DMS79 (cell line): Measurements from ENCODE around the gene MS4A10.
"Not testable (repeated sequence)": the region's sequence is repeated elsewhere in the genome, so short reads cannot be mapped to it uniquely, and the experiment has no call there.

Source experiments
- DNase-seq: peaks from one replicate; lab custom pipeline; 2025; lab: John Stamatoyannopoulos, UW

Gene MS4A10

GRCh38 chr11:60785136-60785535 lies at the start of gene MS4A10:
MS4A10 (plus strand) TSS chr11:60785333; CDS start chr11:60790336, 5,003 bp downstream.
- no peak for DNase-seq

DNA sequence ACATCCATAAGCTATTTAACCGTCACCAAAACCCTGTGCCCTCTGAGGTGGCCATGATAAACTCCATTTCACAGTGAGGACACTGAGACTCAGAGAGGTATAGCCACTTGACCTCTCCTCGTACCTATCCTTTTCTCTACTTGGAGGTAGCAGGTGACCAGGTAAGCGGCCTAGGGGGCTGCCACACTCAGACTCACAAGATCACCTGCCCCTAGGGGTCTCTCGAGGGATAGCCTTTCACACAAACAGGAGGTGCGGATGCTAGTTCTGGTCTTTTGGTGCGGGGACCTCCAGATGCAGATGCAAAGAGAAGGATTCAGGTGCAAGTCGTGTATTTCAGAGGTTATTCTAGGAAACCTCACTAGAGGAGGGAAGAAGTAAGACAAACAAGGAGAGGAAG lies 46.0 kb upstream of the MS4A10 start:
- DNase-seq: no peak

DNA sequence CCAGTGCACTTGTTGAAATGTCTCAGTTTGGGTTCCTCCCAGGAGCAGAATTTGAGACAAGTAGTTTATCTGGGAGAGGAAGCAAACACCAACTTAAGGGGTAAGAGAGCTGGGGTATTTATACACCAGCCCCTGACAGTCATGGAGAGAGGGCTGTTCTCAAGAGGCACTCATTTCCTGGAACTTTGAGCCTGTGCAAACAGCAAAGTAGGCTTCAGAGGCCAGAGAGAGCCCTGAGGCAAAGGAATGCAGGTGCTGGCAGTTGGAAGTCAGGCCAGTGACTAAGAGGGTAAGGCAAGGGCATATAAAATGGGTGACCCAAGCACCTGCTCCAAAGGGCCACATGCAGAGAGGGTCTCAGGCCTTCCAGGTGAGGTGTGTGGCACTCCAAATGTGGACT lies 44.6 kb upstream of the MS4A10 start:
- DNase-seq: no peak

GRCh38 chr11:60741421-60741820 lies 43.7 kb upstream of the MS4A10 start:
- no peak for DNase-seq

GRCh38 chr11:60743058-60743457 lies 42.1 kb upstream of the MS4A10 start:
- DNase-seq: no peak

DNA sequence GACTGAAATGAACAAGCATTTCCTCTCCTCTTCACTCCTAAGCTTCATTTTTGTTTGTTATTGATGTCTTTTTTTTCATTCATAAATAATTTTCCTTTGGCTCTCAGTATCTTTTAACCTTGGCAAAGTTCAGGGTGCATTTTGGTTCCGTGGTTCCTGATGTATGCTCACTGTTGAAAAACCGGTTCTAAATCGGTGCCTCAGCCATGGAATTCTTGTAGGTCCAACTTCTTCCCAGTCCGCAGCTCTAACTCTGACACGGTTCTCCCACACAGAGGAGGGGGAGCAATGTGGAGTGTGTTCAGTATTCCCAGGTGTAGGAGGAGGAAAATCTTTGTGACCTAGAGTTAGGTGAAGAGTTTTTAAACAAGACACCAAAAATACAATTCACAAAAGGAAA lies 41.0 kb upstream of the MS4A10 start:
- DNase-seq: no peak

- no peak for DNase-seq
These were observed 37.7 kb upstream of the MS4A10 start for GRCh38 chr11:60747359-60747873.

- DNase-seq: no peak
These were observed 36.9 kb upstream of the MS4A10 start for GRCh38 chr11:60748225-60748624.

DNA sequence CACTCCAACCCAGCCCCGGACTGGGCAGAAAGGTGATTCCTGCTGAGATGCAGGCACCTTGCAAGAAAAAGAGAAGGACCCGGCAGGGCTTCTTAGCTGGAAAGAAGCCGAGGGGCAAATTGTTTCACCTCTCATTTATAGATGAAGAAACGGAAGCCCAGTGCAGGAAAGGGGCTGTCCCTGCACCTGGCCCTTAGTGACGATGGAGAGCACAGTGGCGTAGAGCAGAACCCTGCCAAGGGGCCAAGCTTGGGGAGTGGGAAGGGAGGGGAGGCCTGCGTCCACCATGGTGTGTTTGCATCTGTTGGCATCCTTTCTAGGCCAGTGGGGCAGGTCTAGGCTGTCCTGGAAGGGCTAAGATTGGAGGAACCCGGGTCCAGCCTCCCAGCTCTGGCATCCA lies 36.3 kb upstream of the MS4A10 start:
- DNase-seq: no peak

- DNase-seq: no peak
These were observed 34.2 kb upstream of the MS4A10 start for GRCh38 chr11:60750911-60751310.

GRCh38 chr11:60753309-60753708 lies 31.8 kb upstream of the MS4A10 start:
- DNase-seq: no peak

GRCh38 chr11:60754887-60755286 lies 30.2 kb upstream of the MS4A10 start:
- DNase-seq: no peak

DNA sequence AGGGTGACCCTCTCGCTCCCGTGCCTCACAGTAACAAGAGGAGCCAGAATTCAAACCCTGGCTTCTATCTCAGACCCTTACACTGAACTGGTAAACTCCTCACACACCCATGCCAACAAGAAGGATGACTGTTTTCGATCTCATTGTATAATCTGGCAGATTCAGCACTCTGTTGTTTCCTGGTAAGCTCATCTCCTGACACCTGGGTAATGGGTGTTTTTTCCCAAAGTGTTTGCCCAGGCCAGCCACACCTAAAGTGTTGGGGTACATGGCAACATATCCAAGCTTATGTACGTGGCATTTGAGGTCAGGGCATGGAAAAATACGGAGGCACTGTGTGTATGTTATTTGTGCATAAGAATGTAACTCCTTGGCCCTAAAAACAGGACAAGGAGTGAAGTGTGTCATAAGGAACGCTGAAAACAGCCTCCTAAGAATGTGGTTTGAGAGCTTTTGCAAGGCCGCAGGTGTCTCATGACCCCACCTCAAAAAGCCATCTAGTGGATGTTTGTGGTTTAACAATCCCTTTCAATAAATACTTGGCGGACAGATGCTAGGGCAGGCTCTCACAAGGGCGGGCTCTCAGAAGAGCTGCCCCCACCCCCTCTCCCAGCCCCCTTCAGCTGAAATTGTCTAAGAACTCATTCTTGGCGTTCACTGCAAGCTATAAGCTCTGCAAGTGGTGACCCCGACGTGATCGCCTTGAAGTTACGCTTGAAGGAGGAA lies 28.7 kb upstream of the MS4A10 start, which contains the start of gene MS4A15:
TSS of gene MS4A15 (plus strand) at position 561 of the 726 bp plus-strand sequence. CDS start 6,867 bp downstream, outside the sequence.
- DNase-seq: no peak

DNA sequence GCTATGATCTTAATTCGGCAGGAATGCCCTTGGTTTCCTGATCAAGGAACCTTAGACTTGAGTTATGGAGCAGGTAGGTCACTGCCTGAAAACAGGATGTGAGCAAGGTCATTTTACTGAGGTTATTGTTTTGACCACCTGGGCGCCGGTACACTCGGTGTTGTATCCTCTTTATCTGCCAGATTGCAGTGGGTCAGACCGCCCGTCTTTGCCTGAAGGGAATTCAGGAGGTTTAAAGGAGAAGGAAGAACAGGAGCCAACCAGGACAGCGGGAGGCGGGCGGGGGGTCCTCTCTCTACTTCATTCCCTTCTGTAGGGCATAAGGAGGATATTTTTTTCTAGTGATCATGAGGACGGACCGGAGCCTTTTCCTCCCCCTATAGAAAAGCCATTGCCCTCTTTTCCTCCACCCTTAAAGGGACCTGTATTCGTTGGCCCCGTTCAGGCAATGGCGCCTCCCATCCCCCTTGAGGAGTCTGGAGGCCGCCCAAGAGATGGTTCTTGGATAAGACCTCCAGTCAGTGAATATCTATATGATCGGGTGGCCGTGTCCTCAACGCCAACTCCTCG lies 27.8 kb upstream of the MS4A10 start:
- no peak for DNase-seq

- not testable (repeated sequence) for DNase-seq
These were observed 26.5 kb upstream of the MS4A10 start for GRCh38 chr11:60758671-60759070.

DNA sequence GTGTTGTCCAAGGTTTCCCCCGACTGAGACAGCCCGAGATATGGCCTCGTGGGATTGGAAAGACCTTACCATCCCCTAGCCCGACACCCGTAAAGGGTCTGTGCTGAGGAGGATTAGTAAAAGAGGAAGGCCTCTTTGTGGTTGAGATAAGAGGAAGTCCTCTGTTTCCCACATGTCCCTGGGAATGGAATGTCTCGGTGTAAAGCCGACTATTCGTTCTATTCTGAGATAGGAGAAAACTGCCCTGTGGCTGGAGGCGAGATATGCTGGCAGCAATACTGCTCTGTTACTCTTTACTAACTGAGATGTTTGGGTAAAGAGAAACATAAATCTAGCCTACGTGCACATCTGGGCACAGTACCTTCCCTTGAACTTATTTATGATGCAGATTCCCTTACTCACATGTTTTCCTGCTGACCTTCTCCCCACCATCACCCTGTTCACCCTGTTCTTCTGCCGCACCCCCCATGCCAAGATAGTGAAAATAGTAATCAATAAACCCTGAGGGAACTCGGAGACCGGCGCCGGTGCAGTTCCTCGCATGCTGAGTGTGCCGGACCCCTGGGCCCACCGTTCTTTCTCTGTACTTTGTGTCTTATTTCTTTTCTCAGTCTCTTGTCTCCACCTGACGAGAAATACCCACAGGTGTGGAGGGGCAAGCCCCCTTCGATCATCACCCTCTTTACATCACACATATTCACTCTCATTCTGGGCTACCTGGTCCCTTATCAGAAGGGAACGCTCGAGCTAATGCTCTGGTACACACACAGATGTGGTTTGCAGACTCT lies 25.5 kb upstream of the MS4A10 start:
- DNase-seq: not testable (repeated sequence)

GRCh38 chr11:60761436-60762190 lies 23.5 kb upstream of the MS4A10 start:
- no peak for DNase-seq

DNA sequence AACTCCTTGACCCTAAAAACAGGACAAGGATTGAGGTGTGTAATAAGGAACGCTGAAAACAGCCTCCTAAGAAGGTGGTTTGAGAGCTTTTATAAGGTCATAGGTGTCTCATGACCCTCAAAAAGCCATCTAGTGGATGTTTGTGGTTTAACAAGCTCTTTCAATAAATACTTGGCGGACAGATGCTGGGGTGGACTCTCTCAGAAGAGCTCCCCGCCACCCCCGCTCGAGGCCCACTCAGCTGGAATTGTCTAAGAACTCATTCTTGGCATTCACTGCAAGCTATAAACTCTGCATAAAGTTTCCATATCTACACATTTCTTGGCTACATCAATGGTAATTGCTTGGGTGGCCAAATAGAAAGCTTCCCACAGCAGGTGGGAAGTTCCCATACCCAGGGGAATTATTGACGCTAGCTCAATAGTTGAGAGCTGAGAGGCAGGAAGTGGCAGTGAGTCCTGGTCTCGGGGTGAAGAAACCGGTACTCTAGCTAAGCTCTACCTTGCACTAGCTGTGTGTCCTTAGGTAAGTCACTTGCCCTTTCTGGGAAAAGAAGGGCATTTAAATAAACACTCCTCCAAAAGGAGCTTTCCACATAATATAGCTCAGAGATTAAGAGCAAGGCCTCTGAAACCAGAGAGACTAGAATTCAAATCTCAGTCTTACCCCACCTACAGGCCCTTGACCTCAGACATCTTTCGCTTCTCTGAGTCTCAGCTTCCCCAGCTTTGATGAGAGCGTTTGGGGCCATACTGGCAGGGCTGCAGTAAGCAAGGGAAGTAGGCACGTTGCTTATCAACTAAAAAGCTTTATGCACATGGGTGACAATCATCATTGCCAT lies 22.1 kb upstream of the MS4A10 start:
- no peak for DNase-seq

DNA sequence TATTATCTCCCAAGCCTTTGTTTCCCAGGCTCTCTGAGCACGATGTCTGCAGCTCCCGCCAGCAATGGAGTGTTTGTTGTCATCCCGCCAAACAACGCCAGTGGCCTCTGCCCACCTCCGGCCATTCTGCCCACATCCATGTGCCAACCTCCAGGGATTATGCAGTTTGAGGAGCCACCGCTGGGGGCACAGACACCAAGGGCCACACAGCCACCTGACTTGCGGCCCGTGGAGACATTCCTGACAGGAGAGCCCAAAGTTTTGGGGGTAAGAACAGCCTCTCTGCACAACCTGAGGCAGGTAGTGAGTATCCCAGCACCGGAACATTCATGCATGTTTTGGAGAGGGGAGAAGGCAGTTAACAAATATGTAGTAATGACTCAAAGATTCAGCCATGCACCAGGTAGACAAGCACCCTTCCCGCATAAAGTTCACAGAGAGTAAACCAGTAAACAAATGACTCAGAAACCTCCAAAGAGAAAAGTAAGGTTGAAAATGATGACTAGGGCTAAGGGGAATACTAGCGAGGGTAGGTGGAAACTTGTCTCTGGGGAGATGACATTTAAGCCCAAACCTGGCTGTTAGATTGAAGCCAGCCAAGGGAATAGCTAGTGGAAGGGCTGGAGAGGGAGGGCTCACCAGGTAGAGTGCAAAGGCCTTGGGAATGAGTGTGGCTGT lies 21.3 kb upstream of the MS4A10 start:
- DNase-seq: no peak

DNA sequence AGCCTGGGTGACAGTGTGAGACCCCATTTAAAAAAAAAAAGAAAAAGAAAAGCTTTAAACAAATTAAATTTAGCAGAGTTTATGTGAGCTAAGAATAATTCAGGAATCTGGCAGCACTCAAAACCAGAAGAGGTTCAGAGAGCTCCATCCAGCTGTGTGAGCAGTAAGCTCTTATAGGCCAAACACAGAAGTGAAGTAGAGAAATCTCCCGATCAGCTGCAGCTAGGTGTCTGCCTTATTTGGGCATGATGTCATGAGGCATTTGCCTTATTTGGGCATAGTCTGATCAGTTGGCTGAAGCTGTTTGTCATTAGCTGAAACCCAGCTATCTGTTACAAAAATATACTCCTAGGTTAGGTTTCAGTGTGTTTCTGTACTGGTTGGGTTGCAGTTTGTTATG lies 20.3 kb upstream of the MS4A10 start:
- DNase-seq: no peak

DNA sequence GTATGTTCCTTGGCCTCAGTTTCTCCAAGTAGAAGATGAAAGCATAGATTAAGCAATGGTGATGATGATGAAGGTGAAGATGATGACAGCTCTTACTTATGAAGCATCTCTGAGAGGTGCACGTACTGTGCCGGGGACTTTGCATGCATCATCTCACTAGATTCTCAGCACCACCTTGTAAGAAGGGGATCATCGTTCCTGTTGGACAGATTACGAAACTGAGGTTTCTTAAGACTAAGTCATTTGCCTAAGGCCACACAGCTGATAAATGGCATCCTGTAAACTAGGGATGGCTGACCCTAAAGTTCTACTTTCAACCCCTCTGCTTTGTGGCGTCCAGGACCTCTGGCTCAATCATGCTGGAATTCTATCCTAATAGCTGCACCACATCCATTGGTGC lies 19.8 kb upstream of the MS4A10 start:
- no peak for DNase-seq
